ENCODE measurements around the gene ALB. TPM values are rescaled to one million over a fixed set of nuclear protein-coding genes. Genes with fewer than 3 reads are reported as not detected.

The ALB gene
- total RNA-seq, 4 donors from 2014 or later = 0.62 TPM; not detected in 3

DNA sequence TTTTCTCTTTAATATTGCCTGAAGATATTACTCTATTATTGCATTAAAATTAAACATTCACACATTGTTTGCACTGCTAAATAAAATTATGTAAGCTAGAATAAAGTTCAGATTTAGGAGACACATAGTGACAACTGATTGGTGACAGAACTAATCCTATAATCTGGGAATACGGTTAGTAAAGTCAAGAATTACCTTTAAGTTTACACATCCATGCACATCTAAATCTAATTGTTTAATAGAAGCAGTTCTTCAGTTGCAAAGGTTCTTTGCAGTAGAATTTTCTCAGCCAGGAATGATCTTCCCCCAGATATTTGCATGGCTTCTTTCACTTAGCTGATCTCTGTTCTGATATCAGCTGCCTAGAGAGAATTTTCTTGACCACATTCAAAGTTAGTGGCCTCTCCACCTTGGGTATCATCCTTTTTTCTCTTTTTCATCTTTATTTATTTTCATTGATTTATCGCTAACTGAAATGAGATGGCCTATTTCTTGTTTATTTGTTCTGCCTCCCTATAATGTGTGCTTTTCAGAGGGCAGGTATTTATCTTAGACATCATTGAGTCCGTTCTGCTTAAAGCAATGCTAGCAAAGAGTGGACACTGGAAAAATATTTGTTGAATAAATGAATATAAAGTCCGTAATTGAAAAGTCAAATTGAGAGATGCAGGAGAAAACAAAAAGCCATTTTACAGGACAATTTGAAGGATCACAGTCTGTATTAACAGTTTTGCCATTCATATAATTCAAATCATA lies 44.5 kb downstream of the ALB start:
- WGBS, 2 donors = 77 to 90% methylated on average over 4 of the region's 4 CpGs
- Histone ChIP-seq H3K36me3 (no peaks in the 10 kb centered on the region), H3K4me1 (peaks cover 0 to 16% (median 0%) of the 10 kb centered on the region in 3 donors), H3K4me3 (no peak overlapping the region), H3K9me3 (no peaks in the 10 kb centered on the region), H3K27ac (no peak overlapping the region), H3K27me3 (no peaks in the 10 kb centered on the region)
- no peak for DNase-seq
- TF ChIP-seq CTCF (IDR thresholded peaks at IDR 0.05) (no peak), POLR2A (IDR thresholded peaks at IDR 0.05) (no peak)
- intact Hi-C loops (cut with DNase I) = no loop called here

DNA sequence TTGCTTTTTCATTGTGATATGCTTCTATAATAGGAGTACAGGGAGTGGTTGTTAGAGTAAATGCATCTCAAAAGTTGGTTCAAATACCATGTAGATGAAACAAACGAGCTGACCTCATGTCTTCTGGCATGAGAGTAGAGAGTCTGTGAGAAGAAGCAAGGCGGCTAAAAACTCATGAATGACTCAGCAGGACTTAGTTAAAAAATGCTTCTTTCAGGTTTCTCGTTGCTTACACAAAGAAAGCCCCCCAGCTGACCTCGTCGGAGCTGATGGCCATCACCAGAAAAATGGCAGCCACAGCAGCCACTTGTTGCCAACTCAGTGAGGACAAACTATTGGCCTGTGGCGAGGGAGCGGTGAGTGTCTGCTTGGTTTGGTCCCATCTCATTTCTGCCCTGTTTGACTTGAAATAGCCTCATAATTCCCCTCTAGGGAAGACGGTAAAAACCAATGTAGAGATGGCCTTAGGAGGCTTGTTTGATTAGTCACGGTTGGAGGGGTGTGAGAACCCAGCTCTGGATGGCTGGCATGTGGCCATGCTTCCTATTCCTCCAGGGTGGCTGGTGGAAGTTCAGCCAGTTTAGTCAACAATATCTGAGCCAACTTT lies 46.4 kb downstream of the ALB start:
- 25 to 29% methylated on average over 9 of the region's 9 CpGs for WGBS, 2 donors

GRCh38 chr4:73451404-73451803 lies 47.3 kb downstream of the ALB start:
- 43 to 65% methylated on average over 3 of the region's 3 CpGs for WGBS, 2 donors
- H3K27ac ChIP-seq = no peak overlapping the region
- no peak for DNase-seq
- intact Hi-C loops (cut with DNase I) = no loop called here
- peaks cover 0 to 16% (median 0%) of the 10 kb centered on the region in 3 donors for H3K4me1 ChIP-seq
- H3K27me3 ChIP-seq = no peaks in the 10 kb centered on the region
- no peak overlapping the region for H3K4me3 ChIP-seq
- no peaks in the 10 kb centered on the region for H3K36me3 ChIP-seq
- H3K9me3 ChIP-seq = no peaks in the 10 kb centered on the region
- TF ChIP-seq CTCF (IDR thresholded peaks at IDR 0.05) (no peak), POLR2A (IDR thresholded peaks at IDR 0.05) (no peak)

More for the DNA sequence above, 46.4 kb downstream of the ALB start:
- Histone ChIP-seq H3K9me3 (no peaks in the 10 kb centered on the region), H3K4me3 (no peak overlapping the region), H3K36me3 (no peaks in the 10 kb centered on the region), H3K4me1 (peaks cover 0 to 16% (median 0%) of the 10 kb centered on the region in 3 donors), H3K27ac (no peak overlapping the region), H3K27me3 (no peaks in the 10 kb centered on the region)
- no peak for DNase-seq
- intact Hi-C loops (cut with DNase I) = no loop called here
- no peak for TF ChIP-seq CTCF (IDR thresholded peaks at IDR 0.05)
- no peak for TF ChIP-seq POLR2A (IDR thresholded peaks at IDR 0.05)

DNA sequence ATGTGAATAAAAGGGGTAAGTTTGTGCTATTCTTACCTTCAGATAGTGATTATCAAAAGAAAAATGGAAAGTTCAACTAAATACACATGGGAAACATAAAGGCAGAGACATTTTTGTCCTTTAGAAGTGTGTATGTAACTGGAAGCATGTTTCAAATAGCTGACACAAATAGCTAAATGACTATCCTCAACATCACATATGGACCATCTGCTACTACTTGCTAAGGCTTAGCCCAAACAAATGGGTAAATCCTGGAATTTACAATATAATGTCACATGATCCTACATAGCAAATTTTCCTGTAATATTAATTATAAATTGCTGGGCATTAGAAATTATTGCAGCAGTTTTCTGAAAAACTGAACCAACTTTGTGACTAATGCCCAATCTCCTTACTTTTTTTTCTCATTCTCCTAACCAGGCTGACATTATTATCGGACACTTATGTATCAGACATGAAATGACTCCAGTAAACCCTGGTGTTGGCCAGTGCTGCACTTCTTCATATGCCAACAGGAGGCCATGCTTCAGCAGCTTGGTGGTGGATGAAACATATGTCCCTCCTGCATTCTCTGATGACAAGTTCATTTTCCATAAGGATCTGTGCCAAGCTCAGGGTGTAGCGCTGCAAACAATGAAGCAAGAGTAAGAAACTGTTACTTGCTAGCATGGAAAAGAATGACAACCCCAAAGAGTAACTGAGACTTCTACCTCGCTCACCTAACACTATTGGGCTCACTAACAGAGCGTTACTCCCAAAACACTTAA lies 48.1 kb downstream of the ALB start:
- no peaks in the 10 kb centered on the region for H3K36me3 ChIP-seq
- TF ChIP-seq POLR2A (IDR thresholded peaks at IDR 0.05) = no peak
- TF ChIP-seq CTCF (IDR thresholded peaks at IDR 0.05) = no peak
- 91 to 94% methylated on average over 4 of the region's 4 CpGs for WGBS, 2 donors
- no peaks in the 10 kb centered on the region for H3K27me3 ChIP-seq
- intact Hi-C loops (cut with DNase I) = no loop called here
- H3K9me3 ChIP-seq = no peaks in the 10 kb centered on the region
- peaks cover 0 to 16% (median 0%) of the 10 kb centered on the region in 3 donors for H3K4me1 ChIP-seq
- no peak overlapping the region for H3K4me3 ChIP-seq
- DNase-seq = no peak
- no peak overlapping the region for H3K27ac ChIP-seq

Data from esophagus squamous epithelium (tissue), 5 donors.